Right lobe of liver (tissue), 4 donors: Measurements from ENCODE around the gene SLC44A1.

Experiments
- CTCF ChIP-seq, 4 donors: fragments of 200-600 bp in 3 of 4; fragments of 450-650 bp in 1 of 4; IDR thresholded peaks; one replicate each; pipeline versions ENCODE4 v1.5.1 to v1.8.0; 2016 to 2022; ENCODE audit warnings: antibody characterized with exemption in 4 of 4, mild to moderate bottlenecking in 2 of 4
- POLR2A ChIP-seq: fragments of 450-650 bp; IDR thresholded peaks from one replicate; pipeline ENCODE4 v1.6.1; 2017; ENCODE audit warnings: antibody characterized with exemption, mild to moderate bottlenecking
- donor health status: DM: no; HTN: no; CAD: no.
- donor health status: DM: no; HTN: no; CAD: no.
- donor health status: DM: no; HTN: yes; CAD: no.

GRCh38 chr9:105244734-105245028 lies 230 bp downstream of the SLC44A1 start:
- TF ChIP-seq CTCF (IDR thresholded peaks at IDR 0.05) (no peak), POLR2A (no peak)
